CD14-positive monocyte (primary cell): ENCODE measurements around the gene C19orf85. TPM values are rescaled to one million over a fixed set of nuclear protein-coding genes. Genes with fewer than 3 reads are reported as not detected.

ENCODE experiments used
- DNase-seq, 3 donors: peaks; one replicate each; pipeline ENCODE4 v3.0.0-alpha.2; 2011 to 2022
- H2AFZ ChIP-seq: 2 replicates; pipeline ENCODE4 v1.6.0; 2012; ENCODE audit warnings: mild to moderate bottlenecking, low read depth, low read length, inconsistent platforms; ENCODE audit not compliant: insufficient read depth, poor library complexity, severe bottlenecking
- H3K27ac ChIP-seq, 2 donors: 1 replicate in 1 of 2; 2 replicates in 1 of 2; pipeline ENCODE4 v1.5.1; 2012 to 2013; ENCODE audit warnings: low read length in 2 of 2, control low read depth in 1 of 2, inconsistent platforms in 1 of 2, low read depth in 1 of 2, mild to moderate bottlenecking in 1 of 2
- H3K27me3 ChIP-seq, 2 donors: one replicate each; pipeline versions ENCODE4 v1.6.0 to v1.6.1; 2011 to 2013; ENCODE audit warnings: low read length in 2 of 2; ENCODE audit not compliant: control insufficient read depth in 2 of 2, insufficient read depth in 2 of 2
- H3K36me3 ChIP-seq, 2 donors: replicated peaks in 1 of 2; 1 replicate in 1 of 2; 2 replicates in 1 of 2; pipeline versions ENCODE4 v1.5.1 to v1.6.1; 2012 to 2013; ENCODE audit warnings: low read length in 2 of 2, control low read depth in 1 of 2, inconsistent platforms in 1 of 2, mild to moderate bottlenecking in 1 of 2; ENCODE audit not compliant: insufficient read depth in 2 of 2, control insufficient read depth in 1 of 2
- H3K4me1 ChIP-seq, 2 donors: 1 replicate in 1 of 2; 2 replicates in 1 of 2; pipeline versions ENCODE4 v1.5.1 to v1.6.1; 2012 to 2013; ENCODE audit warnings: low read length in 2 of 2, control low read depth in 1 of 2, inconsistent platforms in 1 of 2, mild to moderate bottlenecking in 1 of 2, moderate library complexity in 1 of 2; ENCODE audit not compliant: insufficient read depth in 2 of 2, control insufficient read depth in 1 of 2
- H3K4me2 ChIP-seq: replicated peaks from 2 replicates; pipeline ENCODE3; 2012; ENCODE audit warnings: low read length, moderate library complexity, mild to moderate bottlenecking; ENCODE audit not compliant: poor library complexity, severe bottlenecking; ENCODE audit errors: extremely low read depth
- H3K4me3 ChIP-seq, 3 experiments: fragments of 200-600 bp in 1 of 3; sonication (generic) in 1 of 3; replicated peaks in 1 of 3; 1 replicate in 2 of 3; 2 replicates in 1 of 3; pipeline ENCODE4 v1.5.1; 2011 to 2013; ENCODE audit warnings: low read length in 3 of 3, mild to moderate bottlenecking in 3 of 3, control low read depth in 2 of 3, low read depth in 2 of 3, inconsistent platforms in 1 of 3, moderate library complexity in 1 of 3
- H3K79me2 ChIP-seq: 2 replicates; pipeline ENCODE4 v1.6.0; 2012; ENCODE audit warnings: mild to moderate bottlenecking, control low read depth, inconsistent platforms, low read length, moderate library complexity; ENCODE audit not compliant: insufficient read depth
- H3K9ac ChIP-seq: 2 replicates; pipeline ENCODE4 v1.6.0; 2017; ENCODE audit warnings: low read length, mild to moderate bottlenecking; ENCODE audit not compliant: insufficient read depth, poor library complexity, severe bottlenecking
- H3K9me3 ChIP-seq, 2 donors: replicated peaks in 1 of 2; 1 replicate in 1 of 2; 2 replicates in 1 of 2; pipeline versions ENCODE4 v1.5.1 to v1.6.1; 2012 to 2013; ENCODE audit warnings: low read length in 2 of 2, control low read depth in 1 of 2; ENCODE audit not compliant: control insufficient read depth in 1 of 2, insufficient read depth in 1 of 2
- H4K20me1 ChIP-seq: 2 replicates; pipeline ENCODE4 v1.6.0; 2012; ENCODE audit warnings: mild to moderate bottlenecking, low read length, control low read depth, moderate library complexity; ENCODE audit not compliant: insufficient read depth
- H3K27ac Mint-ChIP-seq, 7 donors: one replicate each; pipeline ENCODE4 v1.8.0; 2020; ENCODE audit warnings: mild to moderate bottlenecking in 7 of 7, mixed read lengths in 7 of 7, moderate library complexity in 6 of 7, inconsistent platforms in 2 of 7
- H3K27me3 Mint-ChIP-seq, 3 donors: one replicate each; pipeline ENCODE4 v1.8.0; 2021 to 2022; ENCODE audit warnings: low read depth in 3 of 3, mild to moderate bottlenecking in 3 of 3, mixed read lengths in 3 of 3, moderate library complexity in 3 of 3, inconsistent platforms in 1 of 3
- H3K36me3 Mint-ChIP-seq, 2 donors: one replicate each; pipeline ENCODE4 v1.8.0; 2020; ENCODE audit warnings: mixed read lengths in 2 of 2, inconsistent platforms in 1 of 2, mild to moderate bottlenecking in 1 of 2
- H3K4me1 Mint-ChIP-seq: one replicate; pipeline ENCODE4 v1.8.0; 2020; ENCODE audit warnings: mild to moderate bottlenecking, mixed read lengths
- H3K4me3 Mint-ChIP-seq, 2 donors: one replicate each; pipeline ENCODE4 v1.8.0; 2020; ENCODE audit warnings: mild to moderate bottlenecking in 2 of 2, mixed read lengths in 2 of 2, moderate library complexity in 1 of 2
- H3K9me3 Mint-ChIP-seq, 7 donors: one replicate each; pipeline ENCODE4 v1.8.0; 2020 to 2022; ENCODE audit warnings: mixed read lengths in 7 of 7, mild to moderate bottlenecking in 6 of 7, moderate library complexity in 6 of 7, inconsistent platforms in 2 of 7
- WGBS: methylation state at CpG from one replicate; pipeline ENCODE4 v1.1.5; 2013; ENCODE audit warnings: missing lambda C conversion rate; ENCODE audit not compliant: insufficient coverage; 5-methylcytosine and 5-hydroxymethylcytosine counted together
- intact Hi-C, 2 donors: fragments of 100-400 bp; cut with micrococcal nuclease; formaldehyde crosslinking; loops; one replicate each; pipeline versions ENCODE4 v1.15.0 to v1.15.1; 2023
- polyA plus RNA-seq, 3 donors: library from polyadenylated mRNA; depleted of rRNA in 1 of 3; unstranded in 2 of 3; stranded (reverse) in 1 of 3; fragments of 300-500 nt in 2 of 3; fragments of >200 nt in 1 of 3; fragmentation: Illumina TruSeq in 2 of 3; gene quantifications; 1 replicate in 2 of 3; 2 replicates in 1 of 3; pipeline ENCODE4 v1.2.3, GENCODE V29; 2012 to 2021
- TF ChIP-seq, protein P1 (sequence below): fragments of 200-600 bp; IDR thresholded peaks from one replicate; pipeline ENCODE4 v1.8.0; 2022; ENCODE audit warnings: antibody characterized with exemption, mild to moderate bottlenecking

Gene C19orf85
- polyA plus RNA-seq, 3 donors, result not detected

DNA sequence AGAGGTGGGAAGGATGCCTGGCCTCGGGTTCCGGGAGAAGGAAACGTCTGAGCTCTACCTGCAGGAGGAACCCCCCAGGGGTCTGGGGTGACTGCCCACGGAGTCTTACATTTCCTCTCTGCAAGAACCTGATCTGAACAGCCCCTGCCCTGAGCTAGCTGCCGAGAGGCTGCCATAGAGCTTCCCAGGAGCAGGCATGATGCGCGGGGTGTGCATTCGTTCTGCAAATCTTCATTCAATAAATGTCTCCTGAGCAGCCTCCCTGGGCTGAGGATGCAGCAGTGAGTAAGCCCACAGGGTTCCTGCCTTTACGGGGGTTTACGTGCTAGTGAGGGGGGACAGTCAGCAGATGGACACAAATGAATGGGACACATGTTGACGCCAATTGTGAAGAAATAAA, 19.9 kb downstream of the C19orf85 start:
- no peak overlapping the region for H3K4me2 ChIP-seq
- DNase-seq, result no peak
- TF ChIP-seq, protein P1, sequence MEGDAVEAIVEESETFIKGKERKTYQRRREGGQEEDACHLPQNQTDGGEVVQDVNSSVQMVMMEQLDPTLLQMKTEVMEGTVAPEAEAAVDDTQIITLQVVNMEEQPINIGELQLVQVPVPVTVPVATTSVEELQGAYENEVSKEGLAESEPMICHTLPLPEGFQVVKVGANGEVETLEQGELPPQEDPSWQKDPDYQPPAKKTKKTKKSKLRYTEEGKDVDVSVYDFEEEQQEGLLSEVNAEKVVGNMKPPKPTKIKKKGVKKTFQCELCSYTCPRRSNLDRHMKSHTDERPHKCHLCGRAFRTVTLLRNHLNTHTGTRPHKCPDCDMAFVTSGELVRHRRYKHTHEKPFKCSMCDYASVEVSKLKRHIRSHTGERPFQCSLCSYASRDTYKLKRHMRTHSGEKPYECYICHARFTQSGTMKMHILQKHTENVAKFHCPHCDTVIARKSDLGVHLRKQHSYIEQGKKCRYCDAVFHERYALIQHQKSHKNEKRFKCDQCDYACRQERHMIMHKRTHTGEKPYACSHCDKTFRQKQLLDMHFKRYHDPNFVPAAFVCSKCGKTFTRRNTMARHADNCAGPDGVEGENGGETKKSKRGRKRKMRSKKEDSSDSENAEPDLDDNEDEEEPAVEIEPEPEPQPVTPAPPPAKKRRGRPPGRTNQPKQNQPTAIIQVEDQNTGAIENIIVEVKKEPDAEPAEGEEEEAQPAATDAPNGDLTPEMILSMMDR, result no peak
- peaks cover 26 to 69% of the 10 kb centered on the region in 2 donors for H3K27me3 ChIP-seq
- H3K27ac Mint-ChIP-seq, result no peak overlapping the region
- no peak overlapping the region for H3K9ac ChIP-seq
- H3K36me3 Mint-ChIP-seq, result peaks cover 5 to 9% of the 10 kb centered on the region in 2 donors
- no peak overlapping the region for H3K27ac ChIP-seq
- H3K79me2 ChIP-seq, result no peaks in the 10 kb centered on the region
- peaks cover 0 to 22% of the 10 kb centered on the region in 2 donors for H3K9me3 ChIP-seq
- peaks cover 0 to 32% (median 12%) of the 10 kb centered on the region in 7 donors for H3K9me3 Mint-ChIP-seq
- 51% methylated on average over 11 of the region's 11 CpGs for WGBS
- peak overlapping the region in 1 of 2 donors; percentile 69 for H3K4me3 Mint-ChIP-seq
- no peaks in the 10 kb centered on the region for H3K36me3 ChIP-seq
- peaks cover 25 to 61% (median 55%) of the 10 kb centered on the region in 3 donors for H3K27me3 Mint-ChIP-seq
- intact Hi-C loops, result no loop called here
- H3K4me3 ChIP-seq, result no peak overlapping the region
- H3K4me1 ChIP-seq, result peaks cover 21 to 24% of the 10 kb centered on the region in 2 donors
- H2AFZ ChIP-seq, result no peak overlapping the region
- H4K20me1 ChIP-seq, result no peaks in the 10 kb centered on the region
- H3K4me1 Mint-ChIP-seq, result peaks cover 20% of the 10 kb centered on the region

DNA sequence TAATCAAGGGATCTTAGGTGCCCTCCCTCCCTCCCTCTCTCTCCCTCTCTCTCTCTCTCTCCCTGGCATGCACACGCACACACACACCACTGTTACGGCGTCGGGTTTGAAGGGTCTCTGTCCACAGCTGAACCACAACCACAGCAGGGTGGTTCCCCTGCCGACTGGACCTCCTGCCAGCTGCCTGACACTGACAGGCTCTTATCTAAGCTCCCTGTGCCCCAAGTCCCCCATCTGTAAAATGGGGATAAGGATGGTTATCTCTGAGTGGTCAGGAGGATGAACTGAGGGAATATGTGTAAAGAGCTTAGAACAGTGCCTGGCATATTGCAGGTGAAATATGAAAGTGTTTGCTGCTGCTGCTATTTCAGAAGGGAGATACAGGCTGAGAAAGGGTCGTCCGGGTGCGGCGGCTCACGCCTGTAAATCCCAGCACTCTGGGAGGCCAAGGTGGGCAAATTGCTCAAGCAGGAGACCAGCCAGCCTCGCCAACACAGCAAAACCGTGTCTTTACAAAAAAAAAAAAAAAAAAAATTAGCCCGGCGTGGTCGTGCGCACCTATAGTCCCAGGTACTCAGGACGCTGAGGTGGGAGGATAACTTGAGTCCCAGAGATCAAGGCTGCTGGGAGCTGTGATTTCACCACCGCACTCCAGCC, 20.6 kb downstream of the C19orf85 start:
- TF ChIP-seq, protein P1, result no peak
- no peaks in the 10 kb centered on the region for H3K79me2 ChIP-seq
- peaks cover 21 to 24% of the 10 kb centered on the region in 2 donors for H3K4me1 ChIP-seq
- H3K4me3 ChIP-seq, result no peak overlapping the region
- no peak overlapping the region for H3K27ac Mint-ChIP-seq
- 0% methylated on average over 4 of the region's 18 CpGs for WGBS
- peaks cover 21% of the 10 kb centered on the region for H3K4me1 Mint-ChIP-seq
- no peaks in the 10 kb centered on the region for H4K20me1 ChIP-seq
- peaks cover 0 to 22% of the 10 kb centered on the region in 2 donors for H3K9me3 ChIP-seq
- H3K4me3 Mint-ChIP-seq, result peak overlapping the region in 1 of 2 donors; percentile 69
- peaks cover 0 to 36% (median 12%) of the 10 kb centered on the region in 7 donors for H3K9me3 Mint-ChIP-seq
- intact Hi-C loops, result no loop called here
- H3K9ac ChIP-seq, result no peak overlapping the region
- H3K27ac ChIP-seq, result no peak overlapping the region
- H2AFZ ChIP-seq, result no peak overlapping the region
- H3K4me2 ChIP-seq, result no peak overlapping the region
- H3K27me3 ChIP-seq, result peaks cover 26 to 69% of the 10 kb centered on the region in 2 donors
- peaks cover 5 to 12% of the 10 kb centered on the region in 2 donors for H3K36me3 Mint-ChIP-seq
- peaks cover 32 to 68% (median 58%) of the 10 kb centered on the region in 3 donors for H3K27me3 Mint-ChIP-seq
- no peak for DNase-seq
- H3K36me3 ChIP-seq, result no peaks in the 10 kb centered on the region
